ENCODE data around the gene GPATCH3.
"Not testable (repeated sequence)": the region's sequence is repeated elsewhere in the genome, so short reads cannot be mapped to it uniquely, and the experiment has no call there.

GPATCH3 gene

GRCh38 chr1:26900001-26900814, at the start of gene GPATCH3:
Gene GPATCH3, minus strand, starts transcription at chr1:26900467. Its CDS starts 25 bp downstream, at chr1:26900442.
- DNase-seq (ENCODE audit: low spot score): peak; percentile 94

GRCh38 chr1:26949926-26950319, 49.7 kb upstream of the GPATCH3 start:
- peak; percentile 20 for DNase-seq (ENCODE audit: low spot score)

GRCh38 chr1:26949266-26949925, 49.1 kb upstream of the GPATCH3 start:
- DNase-seq (ENCODE audit: low spot score): no peak

GRCh38 chr1:26948725-26949057, 48.4 kb upstream of the GPATCH3 start:
- DNase-seq (ENCODE audit: low spot score): not testable (repeated sequence)

- DNase-seq (ENCODE audit: low spot score): no peak
Measured at GRCh38 chr1:26946270-26946669, 46.0 kb upstream of the GPATCH3 start.

- DNase-seq (ENCODE audit: low spot score): no peak
Measured at GRCh38 chr1:26945728-26946127, 45.5 kb upstream of the GPATCH3 start.

GRCh38 chr1:26945138-26945537, 44.9 kb upstream of the GPATCH3 start:
- no peak for DNase-seq (ENCODE audit: low spot score)

GRCh38 chr1:26942656-26943055, 42.4 kb upstream of the GPATCH3 start:
- DNase-seq (ENCODE audit: low spot score): no peak

GRCh38 chr1:26941311-26941710, 41.0 kb upstream of the GPATCH3 start:
- no peak for DNase-seq (ENCODE audit: low spot score)

- no peak for DNase-seq (ENCODE audit: low spot score)
Measured at GRCh38 chr1:26938659-26939025, 38.4 kb upstream of the GPATCH3 start.

- no peak for DNase-seq (ENCODE audit: low spot score)
Measured at GRCh38 chr1:26938004-26938658, 37.9 kb upstream of the GPATCH3 start.

- DNase-seq (ENCODE audit: low spot score): no peak
Measured at GRCh38 chr1:26936823-26937222, 36.6 kb upstream of the GPATCH3 start.

- no peak for DNase-seq (ENCODE audit: low spot score)
Measured at GRCh38 chr1:26932531-26932930, 32.3 kb upstream of the GPATCH3 start.

GRCh38 chr1:26923711-26924110, 23.4 kb upstream of the GPATCH3 start:
- DNase-seq (ENCODE audit: low spot score): peak; percentile 32

- peak; percentile 62 for DNase-seq (ENCODE audit: low spot score)
Measured at GRCh38 chr1:26922901-26923300, 22.6 kb upstream of the GPATCH3 start.

GRCh38 chr1:26922431-26922729, 22.1 kb upstream of the GPATCH3 start:
- DNase-seq (ENCODE audit: low spot score): no peak

GRCh38 chr1:26921540-26922430, 21.5 kb upstream of the GPATCH3 start, which contains the start of gene NUDC:
Gene NUDC, plus strand, starts transcription at chr1:26921743. Its CDS starts 106 bp downstream, at chr1:26921849.
- peak; percentile 98 for DNase-seq (ENCODE audit: low spot score)

- DNase-seq (ENCODE audit: low spot score): no peak
Measured at GRCh38 chr1:26921126-26921539, 20.9 kb upstream of the GPATCH3 start.

- peak; percentile 9 for DNase-seq (ENCODE audit: low spot score)
Measured at GRCh38 chr1:26915204-26915842, 15.1 kb upstream of the GPATCH3 start.

GRCh38 chr1:26913754-26914619, 13.7 kb upstream of the GPATCH3 start, which contains the start of gene NR0B2:
Gene NR0B2, minus strand, starts transcription at chr1:26913975. Its CDS starts 35 bp downstream, at chr1:26913940.
- DNase-seq (ENCODE audit: low spot score): peak; percentile 25

- no peak for DNase-seq (ENCODE audit: low spot score)
Measured at GRCh38 chr1:26913389-26913753, 13.1 kb upstream of the GPATCH3 start.
